ENCODE data around the gene KIF13A.

DNA sequence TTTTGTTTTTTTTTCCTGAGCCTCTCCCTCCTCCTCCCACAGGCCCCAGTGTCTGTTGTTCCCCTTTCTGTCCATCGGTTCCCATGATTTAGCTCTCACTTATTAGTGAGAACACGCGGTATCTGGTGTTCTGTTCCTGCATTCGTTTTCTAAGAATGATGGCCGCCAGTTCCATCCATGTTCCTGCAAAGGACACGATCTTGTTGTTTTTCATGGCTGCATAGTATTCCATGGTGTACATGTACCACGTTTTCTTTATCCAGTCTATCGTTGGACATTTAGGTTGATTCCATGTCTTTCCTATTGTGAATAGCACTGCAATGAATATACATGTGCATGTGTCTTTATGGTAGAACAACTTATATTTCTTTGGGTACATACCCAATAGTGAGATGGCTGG, 175.1 kb downstream of the KIF13A start:
- TF ChIP-seq POLR2AphosphoS5 (IDR thresholded peaks at IDR 0.05; ENCODE audit: borderline replicate concordance, low read depth, low read length): no peak
- TF ChIP-seq EZH2 (IDR thresholded peaks at IDR 0.05): no peak
- no peak for TF ChIP-seq FOXP2 (optimal IDR thresholded peaks at IDR 0.05; ENCODE audit: control extremely low read depth, extremely low read length, insufficient read depth)

Data from SK-N-MC (cell line).